ENCODE measurements around the gene PMEPA1. TPM values are rescaled to one million over a fixed set of nuclear protein-coding genes. Genes with fewer than 3 reads are reported as not detected.

Gene PMEPA1
- total RNA-seq, 2 donors from 2014 or later: 22.7 to 23.9 TPM

DNA sequence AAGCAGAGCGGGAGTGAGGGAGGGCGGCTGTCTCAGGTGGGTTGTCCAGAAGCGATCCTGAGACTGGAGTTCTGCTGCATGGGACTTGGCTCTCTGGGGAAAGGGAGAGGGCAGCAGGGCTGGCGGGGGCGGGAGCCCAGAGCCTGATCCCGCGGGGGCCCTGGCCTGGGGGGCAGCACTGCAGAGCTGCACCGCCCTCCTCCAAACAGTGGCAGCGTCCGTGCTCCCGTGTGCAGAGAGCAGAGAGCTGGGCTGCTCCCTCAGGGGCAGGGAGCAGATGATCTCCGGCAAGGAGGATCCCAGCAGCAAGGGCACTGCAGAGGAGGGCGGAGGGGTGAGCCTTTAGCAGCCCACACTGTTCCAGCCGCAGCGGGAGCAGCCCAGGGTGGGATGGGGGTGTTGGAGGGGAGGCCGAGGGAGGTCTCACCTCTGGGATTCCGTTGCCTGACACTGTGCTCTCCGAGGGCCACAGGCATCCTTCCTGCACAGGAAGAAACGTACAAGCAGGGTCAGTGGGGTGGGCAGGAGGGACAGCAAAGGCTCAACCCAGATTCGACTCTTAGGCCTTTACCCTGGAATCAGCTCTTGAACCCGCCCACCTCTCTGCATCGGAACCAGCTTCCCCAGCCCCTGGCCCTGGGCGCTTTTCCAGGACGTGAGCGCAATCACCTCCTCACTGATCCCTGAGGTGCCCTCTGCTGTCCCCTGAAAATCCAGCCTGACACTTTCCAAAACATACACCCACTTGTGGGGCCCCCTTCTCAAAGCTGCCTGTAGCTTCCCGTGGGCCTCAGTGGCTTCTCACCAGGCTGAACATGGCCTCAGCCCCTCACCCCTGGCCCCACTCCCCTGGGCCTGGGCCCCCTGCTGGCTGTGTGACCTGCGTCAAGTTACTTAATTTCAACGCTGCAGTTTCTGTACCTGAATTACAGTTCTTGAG is 56.9 kb downstream of the PMEPA1 start:
- Histone ChIP-seq H3K27ac (no peak overlapping the region), H3K4me3 (no peak overlapping the region), H3K9me3 (no peaks in the 10 kb centered on the region), H3K27me3 (no peaks in the 10 kb centered on the region), H3K36me3 (replicated peaks in 1 of 2; ENCODE audit: insufficient read depth in 1 of 2, low read depth in 2 of 2) (peaks cover 5 to 7% of the 10 kb centered on the region in 2 donors), H3K4me1 (no peaks in the 10 kb centered on the region)
- ATAC-seq: no peak
- WGBS, 2 donors: 88 to 90% methylated on average over 20 to 28 of the region's 28 CpGs
- peak in 1 of 4 donors; percentile 4 for DNase-seq
- TF ChIP-seq, protein P1, sequence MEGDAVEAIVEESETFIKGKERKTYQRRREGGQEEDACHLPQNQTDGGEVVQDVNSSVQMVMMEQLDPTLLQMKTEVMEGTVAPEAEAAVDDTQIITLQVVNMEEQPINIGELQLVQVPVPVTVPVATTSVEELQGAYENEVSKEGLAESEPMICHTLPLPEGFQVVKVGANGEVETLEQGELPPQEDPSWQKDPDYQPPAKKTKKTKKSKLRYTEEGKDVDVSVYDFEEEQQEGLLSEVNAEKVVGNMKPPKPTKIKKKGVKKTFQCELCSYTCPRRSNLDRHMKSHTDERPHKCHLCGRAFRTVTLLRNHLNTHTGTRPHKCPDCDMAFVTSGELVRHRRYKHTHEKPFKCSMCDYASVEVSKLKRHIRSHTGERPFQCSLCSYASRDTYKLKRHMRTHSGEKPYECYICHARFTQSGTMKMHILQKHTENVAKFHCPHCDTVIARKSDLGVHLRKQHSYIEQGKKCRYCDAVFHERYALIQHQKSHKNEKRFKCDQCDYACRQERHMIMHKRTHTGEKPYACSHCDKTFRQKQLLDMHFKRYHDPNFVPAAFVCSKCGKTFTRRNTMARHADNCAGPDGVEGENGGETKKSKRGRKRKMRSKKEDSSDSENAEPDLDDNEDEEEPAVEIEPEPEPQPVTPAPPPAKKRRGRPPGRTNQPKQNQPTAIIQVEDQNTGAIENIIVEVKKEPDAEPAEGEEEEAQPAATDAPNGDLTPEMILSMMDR (IDR thresholded peaks at IDR 0.05): no peak
- TF ChIP-seq POLR2A (IDR thresholded peaks at IDR 0.05): no peak
- intact Hi-C loops (cut with DNase I): loop anchor here (10.0 kb wide), 1 partner anchor 532 kb away; no protein-coding TSS in a partner anchor

DNA sequence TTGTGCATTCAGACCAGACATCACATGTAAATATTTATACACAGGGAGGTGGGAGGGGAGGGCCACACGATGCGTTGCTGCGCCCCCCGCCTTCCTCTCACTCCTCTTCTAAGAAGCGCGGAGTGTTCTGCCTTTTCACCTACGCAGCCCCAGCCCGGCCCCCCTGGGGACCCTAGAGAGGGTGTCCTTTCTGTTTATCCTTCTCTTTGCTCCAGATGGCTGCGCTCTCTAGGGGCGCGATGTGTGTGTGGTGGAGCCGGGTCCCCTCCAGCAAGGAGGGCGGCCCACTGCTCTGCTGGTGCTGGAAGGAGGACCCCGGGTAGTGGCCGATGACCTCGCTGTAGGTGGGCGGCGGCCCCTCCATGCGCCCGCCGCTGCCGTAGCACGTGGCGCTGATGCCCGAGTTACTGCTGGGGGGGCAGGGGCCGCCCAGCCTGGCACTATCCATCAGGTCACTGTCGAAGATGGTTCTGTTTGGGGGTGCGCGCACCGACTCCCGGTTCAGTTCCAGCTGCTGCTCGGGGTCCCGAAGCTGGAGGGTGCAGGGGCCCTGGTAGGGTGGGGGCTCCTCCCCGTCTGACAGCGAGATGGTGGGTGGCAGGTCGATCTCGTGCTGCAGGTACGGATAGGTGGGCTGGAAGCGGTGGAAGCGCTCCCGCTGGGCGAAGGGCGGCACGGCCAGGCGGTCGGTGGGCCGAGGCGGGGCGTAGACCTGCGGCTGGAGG is 57.8 kb downstream of the PMEPA1 start:
- Histone ChIP-seq H3K4me3 (no peak overlapping the region), H3K27me3 (no peaks in the 10 kb centered on the region), H3K36me3 (replicated peaks in 1 of 2; ENCODE audit: insufficient read depth in 1 of 2, low read depth in 2 of 2) (peaks cover 5 to 7% of the 10 kb centered on the region in 2 donors), H3K9me3 (no peaks in the 10 kb centered on the region), H3K4me1 (no peaks in the 10 kb centered on the region), H3K27ac (no peak overlapping the region)
- intact Hi-C loops (cut with DNase I): loop anchor here (10.0 kb wide), 1 partner anchor 533 kb away; no protein-coding TSS in a partner anchor
- no peak for TF ChIP-seq POLR2A (IDR thresholded peaks at IDR 0.05)
- TF ChIP-seq, protein P1 (IDR thresholded peaks at IDR 0.05): no peak
- peak in 2 of 4 donors; percentile 6 to 9 for DNase-seq
- no peak for ATAC-seq
- WGBS, 2 donors: 92 to 94% methylated on average over 40 to 48 of the region's 50 CpGs

DNA sequence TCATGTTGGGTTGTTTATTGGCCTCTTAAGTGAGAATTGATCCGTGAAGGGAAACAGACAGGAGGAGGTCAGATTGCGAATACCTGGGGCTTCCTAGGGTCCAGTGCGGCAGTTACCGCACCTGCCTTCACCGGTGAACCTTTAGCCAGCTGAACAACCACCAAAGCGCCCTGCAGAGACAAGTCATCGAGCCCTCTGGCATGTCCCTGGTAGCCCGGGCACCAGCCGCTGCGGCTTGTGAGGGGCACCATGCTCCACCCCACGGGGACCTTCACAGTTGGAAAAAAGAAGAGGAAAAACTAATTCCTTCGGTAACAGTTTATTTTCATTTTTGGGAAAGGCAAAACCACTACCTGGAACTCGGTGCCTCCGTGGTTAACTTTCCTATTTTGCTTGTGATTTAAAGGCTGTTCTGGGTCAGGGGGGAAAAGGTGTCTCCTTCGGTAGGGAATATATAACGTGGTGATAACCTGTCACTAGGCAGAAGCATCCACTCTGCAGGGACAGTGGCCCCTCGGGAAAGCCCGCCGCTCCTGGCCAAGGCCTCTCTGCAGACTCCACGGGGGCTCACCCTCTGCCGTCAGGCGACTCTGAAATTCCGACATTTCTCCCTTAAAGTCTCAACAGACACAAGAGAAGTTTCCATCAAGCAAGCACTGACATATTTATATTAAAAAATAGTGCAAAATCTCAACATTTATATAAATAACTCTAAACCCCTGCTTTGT is 58.9 kb downstream of the PMEPA1 start:
- Histone ChIP-seq H3K36me3 (replicated peaks in 1 of 2; ENCODE audit: insufficient read depth in 1 of 2, low read depth in 2 of 2) (peaks cover 5 to 7% of the 10 kb centered on the region in 2 donors), H3K4me1 (no peaks in the 10 kb centered on the region), H3K9me3 (peaks cover 0 to under 1% (median 0%) of the 10 kb centered on the region in 3 donors), H3K4me3 (no peak overlapping the region), H3K27me3 (no peaks in the 10 kb centered on the region), H3K27ac (no peak overlapping the region)
- intact Hi-C loops (cut with DNase I): loop anchor here (10.0 kb wide), 1 partner anchor 534 kb away; no protein-coding TSS in a partner anchor
- ATAC-seq: no peak
- WGBS, 2 donors: 74 to 82% methylated on average over 23 of the region's 23 CpGs
- DNase-seq: no peak
- TF ChIP-seq, protein P1 (IDR thresholded peaks at IDR 0.05): no peak
- no peak for TF ChIP-seq POLR2A (IDR thresholded peaks at IDR 0.05)

DNA sequence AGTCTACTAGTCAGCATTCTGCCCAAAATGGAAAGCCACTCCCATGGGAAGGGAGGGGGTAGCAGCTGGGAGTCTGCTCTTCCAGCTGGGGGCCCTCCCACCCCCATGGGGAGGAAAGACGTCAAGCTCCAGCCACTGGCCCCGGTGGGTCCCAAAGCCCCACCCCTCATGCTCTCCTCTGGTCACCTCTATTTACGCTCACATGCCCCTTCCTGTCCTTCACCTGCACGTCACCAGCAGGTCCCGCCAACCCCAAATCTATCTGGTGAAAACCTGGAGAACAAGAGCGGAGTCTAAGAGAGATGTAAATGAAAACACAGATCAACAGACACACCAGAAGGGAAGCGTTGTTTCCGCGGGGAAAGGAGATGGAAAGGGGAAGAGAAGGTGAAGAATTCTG is 59.5 kb downstream of the PMEPA1 start:
- Histone ChIP-seq H3K27me3 (no peaks in the 10 kb centered on the region), H3K4me1 (no peaks in the 10 kb centered on the region), H3K27ac (no peak overlapping the region), H3K9me3 (peaks cover 0 to 5% (median 0%) of the 10 kb centered on the region in 3 donors), H3K36me3 (replicated peaks in 1 of 2; ENCODE audit: insufficient read depth in 1 of 2, low read depth in 2 of 2) (peaks cover 5 to 7% of the 10 kb centered on the region in 2 donors), H3K4me3 (no peak overlapping the region)
- no peak for DNase-seq
- WGBS, 2 donors: 53 to 63% methylated on average over 9 of the region's 9 CpGs
- ATAC-seq: no peak
- intact Hi-C loops (cut with DNase I): loop anchor here (10.0 kb wide), 1 partner anchor 535 kb away; no protein-coding TSS in a partner anchor
- TF ChIP-seq POLR2A (IDR thresholded peaks at IDR 0.05): no peak
- TF ChIP-seq, protein P1 (IDR thresholded peaks at IDR 0.05): no peak
